GM04504 (cell line): ENCODE measurements around the gene LCNL1.

ENCODE experiments used
- DNase-seq: peaks from one replicate; pipeline ENCODE4 v3.0.0-alpha.2; 2012; ENCODE audit warnings: low read depth

The LCNL1 gene

GRCh38 chr9:136982232-136983051, at the start of gene LCNL1:
Gene LCNL1 (plus strand): TSS chr9:136982993. CDS start chr9:136983587, 594 bp downstream.
- no peak for DNase-seq

- DNase-seq: no peak
Measured at GRCh38 chr9:136934277-136934676, 48.5 kb upstream of the LCNL1 start.

- no peak for DNase-seq
Measured at GRCh38 chr9:136935651-136936050, 47.1 kb upstream of the LCNL1 start.

- no peak for DNase-seq
Measured at GRCh38 chr9:136936645-136937170, 46.1 kb upstream of the LCNL1 start.

- DNase-seq: no peak
Measured at GRCh38 chr9:136937186-136938001, 45.4 kb upstream of the LCNL1 start.

GRCh38 chr9:136939431-136939995, 43.3 kb upstream of the LCNL1 start:
- DNase-seq: no peak

GRCh38 chr9:136939996-136940525, 42.7 kb upstream of the LCNL1 start:
- no peak for DNase-seq

- no peak for DNase-seq
Measured at GRCh38 chr9:136940526-136941230, 42.1 kb upstream of the LCNL1 start.

GRCh38 chr9:136941231-136942111, 41.3 kb upstream of the LCNL1 start:
- DNase-seq: no peak

GRCh38 chr9:136942112-136942880, 40.5 kb upstream of the LCNL1 start:
- no peak for DNase-seq

- DNase-seq: no peak
Measured at GRCh38 chr9:136942881-136943230, 39.9 kb upstream of the LCNL1 start.

- peak; percentile 3 for DNase-seq
Measured at GRCh38 chr9:136943291-136944211, 39.2 kb upstream of the LCNL1 start.

GRCh38 chr9:136944212-136944518, 38.6 kb upstream of the LCNL1 start:
- DNase-seq: peak; percentile 41

- DNase-seq: peak; percentile 87
Measured at GRCh38 chr9:136944519-136945332, 38.1 kb upstream of the LCNL1 start, which contains the start of the genes C8G and FBXW5. Gene C8G (plus strand): TSS chr9:136945243. CDS start chr9:136945321, 78 bp downstream. Gene FBXW5 (minus strand): TSS chr9:136944738. CDS start chr9:136944083, 655 bp downstream.

GRCh38 chr9:136945333-136946227, 37.2 kb upstream of the LCNL1 start:
- no peak for DNase-seq

- DNase-seq: no peak
Measured at GRCh38 chr9:136946228-136947027, 36.4 kb upstream of the LCNL1 start.
